Effector memory CD4-positive, alpha-beta T cell (primary cell): Measurements from ENCODE around the gene GAR1.

ENCODE experiments used
- DNase-seq, 3 donors: peaks; one replicate each; pipeline ENCODE4 v3.0.0-alpha.2; 2020
- H3K27ac ChIP-seq: 2 replicates; pipeline ENCODE4 v1.7.0; 2013; ENCODE audit warnings: mild to moderate bottlenecking, low read length, moderate library complexity; ENCODE audit not compliant: insufficient read depth, poor library complexity, severe bottlenecking
- H3K27me3 ChIP-seq: replicated peaks from 2 replicates; pipeline ENCODE4 v1.7.0; 2013; ENCODE audit warnings: mild to moderate bottlenecking, low read length; ENCODE audit not compliant: insufficient read depth, control insufficient read depth, poor library complexity, severe bottlenecking
- H3K36me3 ChIP-seq: 2 replicates; pipeline ENCODE4 v1.7.0; 2013; ENCODE audit warnings: mild to moderate bottlenecking, low read length, moderate library complexity; ENCODE audit not compliant: control insufficient read depth, insufficient read depth
- H3K4me1 ChIP-seq: 2 replicates; pipeline ENCODE4 v1.7.0; 2013; ENCODE audit warnings: low read length, mild to moderate bottlenecking; ENCODE audit not compliant: control insufficient read depth, insufficient read depth, poor library complexity, severe bottlenecking
- H3K4me3 ChIP-seq: 2 replicates; pipeline ENCODE4 v1.7.0; 2013; ENCODE audit warnings: low read length, low read depth, mild to moderate bottlenecking; ENCODE audit not compliant: insufficient read depth, poor library complexity, severe bottlenecking
- H3K9me3 ChIP-seq: 2 replicates; pipeline ENCODE4 v1.7.0; 2013; ENCODE audit warnings: mild to moderate bottlenecking, low read length, moderate library complexity; ENCODE audit not compliant: control insufficient read depth

GAR1 gene

GRCh38 chr4:109870061-109870460 lies 54.5 kb downstream of the GAR1 start:
- Histone ChIP-seq H3K27ac (no peak overlapping the region), H3K27me3 (no peaks in the 10 kb centered on the region), H3K4me3 (no peak overlapping the region), H3K9me3 (no peaks in the 10 kb centered on the region), H3K36me3 (no peaks in the 10 kb centered on the region), H3K4me1 (no peaks in the 10 kb centered on the region)
- no peak for DNase-seq

DNA sequence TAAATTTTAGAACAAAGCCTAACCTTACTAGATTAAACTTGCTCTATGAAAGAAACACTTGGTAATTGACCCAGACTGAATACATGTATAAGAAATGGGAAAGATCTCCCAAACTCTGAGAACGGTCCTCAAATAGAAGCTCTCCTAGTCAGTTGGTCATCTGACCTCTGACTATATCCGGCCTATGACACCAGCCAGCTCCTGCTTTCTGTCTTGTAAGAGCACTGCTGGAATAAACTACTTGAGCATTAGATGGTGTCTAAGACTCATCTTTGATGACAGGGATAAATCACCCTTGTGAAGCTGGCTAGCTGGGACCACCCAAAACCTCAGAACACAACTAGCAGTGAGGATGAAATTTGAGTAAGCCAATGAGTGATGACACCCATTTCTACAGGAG lies 56.5 kb downstream of the GAR1 start:
- Histone ChIP-seq H3K27me3 (no peaks in the 10 kb centered on the region), H3K4me1 (no peaks in the 10 kb centered on the region), H3K9me3 (no peaks in the 10 kb centered on the region), H3K36me3 (no peaks in the 10 kb centered on the region), H3K4me3 (no peak overlapping the region), H3K27ac (no peak overlapping the region)
- no peak for DNase-seq

DNA sequence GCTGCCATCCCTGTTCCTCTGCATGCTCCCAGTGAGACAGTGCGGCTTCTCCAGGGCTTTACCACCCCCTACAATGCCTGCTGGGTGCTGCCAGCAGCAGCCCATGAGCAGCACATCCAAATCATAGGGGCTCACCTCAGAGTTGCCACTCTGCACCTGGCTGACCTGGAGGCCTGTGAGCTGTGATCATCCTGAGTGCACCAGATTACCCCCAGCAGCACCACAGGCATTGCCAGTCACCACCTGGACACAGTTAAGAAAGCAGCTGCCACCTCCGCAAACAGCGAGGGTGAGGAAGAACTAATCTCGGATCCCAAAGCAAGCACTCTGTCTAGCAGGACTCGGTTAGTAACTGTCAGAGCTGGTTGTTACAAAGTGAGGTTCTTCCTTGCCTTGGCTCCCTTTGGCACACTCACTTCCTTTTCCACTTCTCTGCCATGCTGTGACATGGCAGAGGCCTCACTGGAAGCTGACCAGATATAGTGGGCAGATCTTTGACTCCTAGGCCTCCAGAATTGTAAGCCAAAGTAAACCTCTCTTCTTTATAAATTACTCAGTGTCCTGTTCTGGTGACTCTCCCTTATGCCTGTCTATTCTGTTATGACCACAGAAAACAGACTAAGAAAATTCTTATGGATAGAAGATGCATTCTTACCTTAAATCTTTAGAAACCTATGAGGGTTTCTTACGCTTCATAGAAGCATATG lies 57.5 kb downstream of the GAR1 start:
- Histone ChIP-seq H3K4me1 (no peaks in the 10 kb centered on the region), H3K9me3 (no peaks in the 10 kb centered on the region)
- no peak for DNase-seq

GRCh38 chr4:109873791-109874514 lies 58.4 kb downstream of the GAR1 start:
- DNase-seq: no peak
- Histone ChIP-seq H3K27me3 (no peaks in the 10 kb centered on the region), H3K9me3 (no peaks in the 10 kb centered on the region), H3K4me1 (no peaks in the 10 kb centered on the region), H3K4me3 (no peak overlapping the region), H3K36me3 (no peaks in the 10 kb centered on the region), H3K27ac (no peak overlapping the region)

More for the DNA sequence above, 57.5 kb downstream of the GAR1 start:
- H3K27me3 ChIP-seq: no peaks in the 10 kb centered on the region
- H3K36me3 ChIP-seq: no peaks in the 10 kb centered on the region
- H3K27ac ChIP-seq: no peak overlapping the region
- no peak overlapping the region for H3K4me3 ChIP-seq
